ENCODE results near the gene BACH2.

DNA sequence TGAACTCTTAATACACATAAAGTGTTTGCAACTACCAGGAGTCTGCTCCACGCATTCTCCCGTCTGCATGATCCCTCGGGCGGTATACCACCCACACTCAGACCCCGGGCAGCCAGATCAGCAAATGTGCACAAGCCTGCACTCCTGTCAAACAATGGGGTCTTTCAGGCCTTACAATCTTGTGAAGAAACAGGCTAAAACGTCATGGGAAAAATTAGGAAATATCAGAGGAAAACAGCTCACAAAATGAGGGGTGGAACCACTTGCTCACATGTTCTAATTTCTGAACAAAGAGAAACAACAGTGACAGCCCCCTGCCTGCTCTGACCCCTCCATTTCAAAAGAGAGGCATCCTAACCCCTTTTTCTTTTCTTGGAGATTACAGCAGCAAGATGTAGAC, 69.4 kb downstream of the BACH2 start:
- TF ChIP-seq POLR2A (IDR thresholded peaks at IDR 0.05) = no peak
- TF ChIP-seq, protein P1, sequence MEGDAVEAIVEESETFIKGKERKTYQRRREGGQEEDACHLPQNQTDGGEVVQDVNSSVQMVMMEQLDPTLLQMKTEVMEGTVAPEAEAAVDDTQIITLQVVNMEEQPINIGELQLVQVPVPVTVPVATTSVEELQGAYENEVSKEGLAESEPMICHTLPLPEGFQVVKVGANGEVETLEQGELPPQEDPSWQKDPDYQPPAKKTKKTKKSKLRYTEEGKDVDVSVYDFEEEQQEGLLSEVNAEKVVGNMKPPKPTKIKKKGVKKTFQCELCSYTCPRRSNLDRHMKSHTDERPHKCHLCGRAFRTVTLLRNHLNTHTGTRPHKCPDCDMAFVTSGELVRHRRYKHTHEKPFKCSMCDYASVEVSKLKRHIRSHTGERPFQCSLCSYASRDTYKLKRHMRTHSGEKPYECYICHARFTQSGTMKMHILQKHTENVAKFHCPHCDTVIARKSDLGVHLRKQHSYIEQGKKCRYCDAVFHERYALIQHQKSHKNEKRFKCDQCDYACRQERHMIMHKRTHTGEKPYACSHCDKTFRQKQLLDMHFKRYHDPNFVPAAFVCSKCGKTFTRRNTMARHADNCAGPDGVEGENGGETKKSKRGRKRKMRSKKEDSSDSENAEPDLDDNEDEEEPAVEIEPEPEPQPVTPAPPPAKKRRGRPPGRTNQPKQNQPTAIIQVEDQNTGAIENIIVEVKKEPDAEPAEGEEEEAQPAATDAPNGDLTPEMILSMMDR (IDR thresholded peaks at IDR 0.05 in 4 of 5, conservative IDR thresholded peaks at IDR 0.05 in 1 of 5) = no peak
